Endothelial cell of umbilical vein (primary cell): ENCODE results near the gene GALNT2.

Experiments
- CTCF ChIP-seq, 2 donors: IDR thresholded peaks; 1 replicate in 1 of 2; 2 replicates in 1 of 2; pipeline ENCODE4 v1.5.1; 2011; ENCODE audit warnings: low read length in 2 of 2, mild to moderate bottlenecking in 2 of 2, moderate library complexity in 2 of 2, control low read depth in 1 of 2, inconsistent platforms in 1 of 2, low read depth in 1 of 2; ENCODE audit not compliant: insufficient read depth in 1 of 2; ENCODE audit errors: extremely low read depth in 1 of 2
- EZH2 ChIP-seq: IDR thresholded peaks from 2 replicates; pipeline ENCODE4 v1.6.1; 2012; ENCODE audit warnings: borderline replicate concordance, low read depth, mild to moderate bottlenecking, moderate library complexity, low read length, inconsistent platforms; ENCODE audit not compliant: severe bottlenecking
- MAX ChIP-seq: IDR thresholded peaks from 2 replicates; pipeline ENCODE4 v1.6.1; 2011; ENCODE audit not compliant: insufficient read depth, insufficient read length

GRCh38 chr1:230125141-230125540 is 58.1 kb downstream of the GALNT2 start:
- no peak for TF ChIP-seq CTCF (IDR thresholded peaks at IDR 0.05; ENCODE audit: extremely low read depth in 1 of 2, insufficient read depth in 1 of 2, low read depth in 1 of 2, low read length in 2 of 2)
- no peak for TF ChIP-seq MAX
- no peak for TF ChIP-seq EZH2
